ENCODE measurements around the gene VWA1. TPM values are rescaled to one million over a fixed set of nuclear protein-coding genes. Genes with fewer than 3 reads are reported as not detected.

The VWA1 gene
- total and polyA plus RNA-seq, 2 of the 4 experiments (the other 2 are of a cell fraction): 1.1 to 6.1 TPM

GRCh38 chr1:1427820-1428148, 7.7 kb upstream of the VWA1 start:
- intact Hi-C loops (cut with micrococcal nuclease) (no loop called here), in situ Hi-C loops (cut with MboI; ENCODE audit: low sequenced_read_pairs) (no loop called here)
- POLR2A ChIA-PET (ENCODE audit: unreplicated experiment): no interaction called here

More at GRCh38 chr1:1427820-1428148, 7.7 kb upstream of the VWA1 start:
- Histone ChIP-seq H3K18ac (ENCODE audit: low read depth, low read length) (no peak overlapping the region), H3K9me3 (ENCODE audit: control insufficient read depth, insufficient read depth, low read length) (no peaks in the 10 kb centered on the region), H4K20me1 (ENCODE audit: insufficient read depth, low read length) (no peaks in the 10 kb centered on the region), H2AFZ (replicated peaks; ENCODE audit: low read length, poor library complexity) (peak overlapping the region; percentile 85), H3K79me1 (ENCODE audit: low read depth in 1 of 2, low read length in 2 of 2) (no peaks in the 10 kb centered on the region), H3K27me3 (ENCODE audit: control insufficient read depth, insufficient read depth, low read length) (no peaks in the 10 kb centered on the region), H3K4me2 (ENCODE audit: low read depth, low read length) (0 out of 2 replicates have a peak overlapping the region, but pooled peaks have one; percentile 35), H2AK9ac (replicated peaks; ENCODE audit: low read depth, low read length, poor library complexity) (no peak overlapping the region), H3K14ac (replicated peaks; ENCODE audit: low read depth, low read length) (no peak overlapping the region), H4K5ac (ENCODE audit: low read depth, low read length) (no peak overlapping the region), H2BK20ac (ENCODE audit: low read depth, low read length) (no peak overlapping the region), H2BK120ac (ENCODE audit: low read depth, low read length) (no peak overlapping the region), H2BK15ac (ENCODE audit: low read depth, low read length) (no peak overlapping the region), H4K8ac (ENCODE audit: low read depth in 2 of 2, low read length in 2 of 2) (no peak overlapping the region), H3K4me1 (ENCODE audit: control insufficient read depth, insufficient read depth, low read length) (peaks cover 17% of the 10 kb centered on the region), H3K36me3 (ENCODE audit: control insufficient read depth, insufficient read depth, low read length) (no peaks in the 10 kb centered on the region), H3K9me1 (ENCODE audit: insufficient read depth, low read length) (no peaks in the 10 kb centered on the region), H3K56ac (ENCODE audit: extremely low read depth, insufficient read depth, low read length) (no peak overlapping the region), H3K4ac (ENCODE audit: low read depth, low read length) (no peak overlapping the region), H3K27ac (ENCODE audit: insufficient read depth, low read length) (no peak overlapping the region; the same call in 1 of the 2 replicates), H3K4me3 (ENCODE audit: insufficient read depth, low read depth, low read length) (peak overlapping the region; percentile 58), H3K9ac (ENCODE audit: low read depth, low read length) (peak overlapping the region; percentile 78), H3K23ac (ENCODE audit: low read depth, low read length) (no peak overlapping the region), H2AK5ac (ENCODE audit: low read depth, low read length) (no peak overlapping the region), H2BK5ac (ENCODE audit: low read depth, low read length, poor library complexity, severe bottlenecking) (no peak overlapping the region), H4K91ac (ENCODE audit: insufficient read depth, low read depth, low read length) (no peak overlapping the region)
- peak; percentile 9 for ATAC-seq (ENCODE audit: low read depth)
- dilution Hi-C loops (cut with HindIII; ENCODE audit: low sequenced_read_pairs, unreplicated experiment): no loop called here
- DNase-seq: no peak
- CTCF ChIA-PET: no interaction called here
- TF ChIP-seq SMC3 (IDR thresholded peaks at IDR 0.05; ENCODE audit: low read depth, low read length): no peak
- TF ChIP-seq MAZ (IDR thresholded peaks at IDR 0.05; ENCODE audit: borderline replicate concordance, low read depth, low read length): no peak
- TF ChIP-seq FOS (IDR thresholded peaks at IDR 0.05; ENCODE audit: low read depth, low read length): no peak
- TF ChIP-seq CTCF (conservative IDR thresholded peaks at IDR 0.05; ENCODE audit: low read depth, low read length): no peak
- TF ChIP-seq ELK1 (IDR thresholded peaks at IDR 0.05; ENCODE audit: borderline replicate concordance, low read depth, low read length): no peak
- TF ChIP-seq CHD1 (IDR thresholded peaks at IDR 0.05; ENCODE audit: low read depth, low read length): no peak
- no peak for TF ChIP-seq RFX5 (IDR thresholded peaks at IDR 0.05; ENCODE audit: low read depth, low read length)
- TF ChIP-seq POLR2A (IDR thresholded peaks at IDR 0.05; ENCODE audit: low read depth, low read length): no peak
- no peak for TF ChIP-seq RAD21 (IDR thresholded peaks at IDR 0.05; ENCODE audit: low read length)
- no peak for TF ChIP-seq MXI1 (IDR thresholded peaks at IDR 0.05; ENCODE audit: borderline replicate concordance, low read depth, low read length)
- no peak for TF ChIP-seq USF2 (IDR thresholded peaks at IDR 0.05; ENCODE audit: low read depth, low read length)
- no peak for TF ChIP-seq NFE2L2 (IDR thresholded peaks at IDR 0.05; ENCODE audit: low read depth, low read length)
- TF ChIP-seq CEBPB (IDR thresholded peaks at IDR 0.05; ENCODE audit: low read depth, low read length): no peak
- no peak for TF ChIP-seq BHLHE40 (IDR thresholded peaks at IDR 0.05; ENCODE audit: low read depth, low read length)
- no peak for TF ChIP-seq RCOR1 (IDR thresholded peaks at IDR 0.05; ENCODE audit: insufficient replicate concordance, low read length)
- no peak for TF ChIP-seq MAFK (IDR thresholded peaks at IDR 0.05; ENCODE audit: low read depth, low read length)
- BruUV-seq (replicated peaks): no TSS peak
- WGBS, 2 experiments (ENCODE audit: extremely low coverage in 2 of 2, insufficient read length in 1 of 2): 0% methylated on average over 6 of the region's 22 CpGs; no CpG with 5 or more reads in 1 of the 2 experiments

Data from IMR-90 (cell line).